K562 (cell line): ENCODE results near the gene CD160. TPM values are rescaled to one million over a fixed set of nuclear protein-coding genes. Genes with fewer than 3 reads are reported as not detected.

ENCODE experiments used
- ATAC-seq: fragments of 200-7000 bp; cut with Tn5 transposase; 3 replicates; pipeline ENCODE4 v1.9.1; 2020; ENCODE audit warnings: moderate library complexity
- BruUV-seq: library from RNA; stranded (reverse); fragments of 400-500 nt; replicated peaks from 2 replicates; lab custom pipeline; 2021; lab: Mats Ljungman, UMichigan
- CTCF ChIA-PET: fragments of 300-600 bp; formaldehyde crosslinking; extraction: SDS; loops from one replicate; lab custom pipeline; 2021; ENCODE audit warnings: low intra/inter-chr PET ratio; lab: Yijun Ruan, JAX
- POLR2A ChIA-PET: fragments of 300-600, 350-650 bp; sonication (Branson Sonifier 250); formaldehyde crosslinking; extraction: SDS; loops from one replicate; lab custom pipeline; 2021; ENCODE audit warnings: antibody characterized with exemption, inconsistent platforms; lab: Yijun Ruan, JAX
- DNase-seq, 4 experiments: peaks; one replicate each; pipeline versions ENCODE4 v3.0.0 to v3.0.0-alpha.2; 2011 to 2018; ENCODE audit warnings: low spot score in 3 of 4, mixed read lengths in 3 of 4; ENCODE audit errors: extremely low read depth in 1 of 4
- FAIRE-seq: peaks from 2 replicates; lab custom pipeline; 2011; peaks lifted over from hg19 to GRCh38; lab: Jason Lieb, UNC
- H2AFZ ChIP-seq: 2 replicates; pipeline ENCODE4 v1.6.0; 2011; ENCODE audit warnings: low read depth, low read length, control low read depth, inconsistent platforms
- H3K27ac ChIP-seq: fragments of 200-600 bp; 3 replicates; pipeline ENCODE4 v1.8.0; 2011; ENCODE audit warnings: low read depth, mild to moderate bottlenecking, control low read depth, inconsistent platforms, low read length, moderate library complexity, mixed read lengths; ENCODE audit errors: extremely low read depth
- H3K27me3 ChIP-seq, 2 experiments: fragments of 300-600 bp in 1 of 2; 2 replicates in 1 of 2; 3 replicates in 1 of 2; pipeline versions ENCODE4 v1.6.0 to v1.8.0; 2011; ENCODE audit warnings: inconsistent platforms in 2 of 2, low read length in 2 of 2, mild to moderate bottlenecking in 1 of 2, mixed read lengths in 1 of 2, moderate library complexity in 1 of 2; ENCODE audit not compliant: control insufficient read depth in 2 of 2, insufficient read depth in 2 of 2
- H3K36me3 ChIP-seq: fragments of 300-600 bp; 3 replicates; pipeline ENCODE4 v1.8.0; 2011; ENCODE audit warnings: mild to moderate bottlenecking, low read length, inconsistent platforms; ENCODE audit not compliant: control insufficient read depth, insufficient read depth
- H3K4me1 ChIP-seq, 2 experiments: fragments of 200-600 bp in 1 of 2; replicated peaks in 1 of 2; 2 replicates in 1 of 2; 3 replicates in 1 of 2; pipeline versions ENCODE4 v1.5.1 to v1.8.0; 2011; ENCODE audit warnings: inconsistent platforms in 2 of 2, low read length in 2 of 2, mild to moderate bottlenecking in 1 of 2, mixed read lengths in 1 of 2, moderate library complexity in 1 of 2; ENCODE audit not compliant: control insufficient read depth in 2 of 2, insufficient read depth in 2 of 2
- H3K4me2 ChIP-seq: 2 replicates; pipeline ENCODE4 v1.6.1; 2011; ENCODE audit warnings: low read length, control low read depth, inconsistent platforms, mixed read lengths; ENCODE audit not compliant: insufficient read depth
- H3K4me3 ChIP-seq: fragments of 200-600 bp; sonication (generic), shearing (Covaris generic); 2 replicates; pipeline ENCODE4 v1.5.1; 2016; ENCODE audit warnings: control low read depth, inconsistent platforms
- H3K79me2 ChIP-seq: fragments of 200-600 bp; 3 replicates; pipeline ENCODE4 v1.8.0; 2011; ENCODE audit warnings: low read length, inconsistent platforms; ENCODE audit not compliant: control insufficient read depth, insufficient read depth
- H3K9ac ChIP-seq, 2 experiments: 2 replicates each; pipeline versions ENCODE4 v1.6.0 to v1.6.1; 2011; ENCODE audit warnings: low read depth in 2 of 2, low read length in 2 of 2, control low read depth in 1 of 2, inconsistent platforms in 1 of 2, mild to moderate bottlenecking in 1 of 2, mixed read lengths in 1 of 2; ENCODE audit not compliant: insufficient read depth in 1 of 2
- H3K9me1 ChIP-seq: one replicate; pipeline ENCODE4 v1.6.0; 2011; ENCODE audit warnings: inconsistent platforms, mild to moderate bottlenecking, low read length, moderate library complexity; ENCODE audit not compliant: control insufficient read depth, insufficient read depth
- H3K9me3 ChIP-seq: replicated peaks from 2 replicates; pipeline ENCODE4 v1.5.1; 2011; ENCODE audit warnings: low read depth, low read length, inconsistent platforms; ENCODE audit not compliant: control insufficient read depth, insufficient read depth
- H4K20me1 ChIP-seq: replicated peaks from 2 replicates; pipeline ENCODE4 v1.6.1; 2011; ENCODE audit warnings: low read length, inconsistent platforms, mixed read lengths; ENCODE audit not compliant: control insufficient read depth, insufficient read depth
- ADNP ChIP-seq: fragments of 200-800 bp; sonication (Bioruptor generic); IDR thresholded peaks from 2 replicates; pipeline ENCODE4 v1.6.1; 2016; ENCODE audit warnings: missing genetic modification characterization, missing compliant biosample characterization
- BACH1 ChIP-seq: fragments of 200-800 bp; sonication (Bioruptor generic); IDR thresholded peaks from 2 replicates; pipeline ENCODE4 v1.6.1; 2016; ENCODE audit warnings: missing genetic modification characterization, missing compliant biosample characterization
- CSDE1 ChIP-seq, 2 experiments: fragments of 450-650 bp; IDR thresholded peaks; 2 replicates each; pipeline ENCODE4 v1.6.1; 2016; ENCODE audit warnings: mild to moderate bottlenecking in 1 of 2
- E2F4 ChIP-seq: sonication (generic); formaldehyde crosslinking; IDR thresholded peaks from 2 replicates; pipeline ENCODE4 v1.8.0; 2022; ENCODE audit warnings: mild to moderate bottlenecking, low read depth, missing genetic modification reagents
- HMG20A ChIP-seq: fragments of 450-650 bp; formaldehyde crosslinking; conservative IDR thresholded peaks from 2 replicates; pipeline ENCODE4 v1.4.0; 2020; ENCODE audit warnings: mild to moderate bottlenecking, mixed read lengths
- IFI16 ChIP-seq: fragments of 250-450 bp; sonication (Bioruptor Pico); IDR thresholded peaks from 2 replicates; pipeline ENCODE4 v2.1.2; 2022; ENCODE audit warnings: mild to moderate bottlenecking, inconsistent platforms
- MEF2A ChIP-seq: IDR thresholded peaks from 2 replicates; pipeline ENCODE4 v1.6.1; 2011; ENCODE audit warnings: low read depth, mild to moderate bottlenecking, low read length, moderate library complexity; ENCODE audit not compliant: control insufficient read depth
- NUFIP1 ChIP-seq: fragments of 450-650 bp; IDR thresholded peaks from 2 replicates; pipeline ENCODE4 v1.6.1; 2018; ENCODE audit not compliant: partially characterized antibody
- TAF1 ChIP-seq: IDR thresholded peaks from 2 replicates; pipeline ENCODE4 v1.6.1; 2011; ENCODE audit warnings: mild to moderate bottlenecking, low read length, moderate library complexity; ENCODE audit not compliant: insufficient read depth, control insufficient read depth, severe bottlenecking; ENCODE audit errors: extremely low read depth
- TAF9B ChIP-seq: fragments of 450-650 bp; IDR thresholded peaks from 2 replicates; pipeline ENCODE4 v1.6.1; 2018; ENCODE audit warnings: mild to moderate bottlenecking; ENCODE audit not compliant: partially characterized antibody
- TCF7L2 ChIP-seq: fragments of 150-350 bp; IDR thresholded peaks from 2 replicates; pipeline ENCODE4 v1.6.1; 2016; ENCODE audit warnings: low read depth, mild to moderate bottlenecking, low read length, moderate library complexity
- VEZF1 ChIP-seq: fragments of 200-800 bp; sonication (Bioruptor generic); IDR thresholded peaks from 2 replicates; pipeline ENCODE4 v1.6.1; 2017; ENCODE audit warnings: missing genetic modification characterization, missing compliant biosample characterization
- ZNF165 ChIP-seq: fragments of 250-450 bp; sonication (Bioruptor Pico); IDR thresholded peaks from 2 replicates; pipeline ENCODE4 v1.4.0; 2020; ENCODE audit warnings: borderline replicate concordance
- ZNF311 ChIP-seq: fragments of 250-450 bp; sonication (Bioruptor Pico); IDR thresholded peaks from 2 replicates; pipeline ENCODE4 v1.4.0; 2020; ENCODE audit warnings: mild to moderate bottlenecking, moderate library complexity
- ZNF316 ChIP-seq: fragments of 450-650 bp; IDR thresholded peaks from 2 replicates; pipeline ENCODE4 v1.6.1; 2016
- ZNF445 ChIP-seq: fragments of 250-450 bp; sonication (Bioruptor Pico); IDR thresholded peaks from 2 replicates; pipeline ENCODE4 v1.4.0; 2020; ENCODE audit warnings: low read depth, mild to moderate bottlenecking, moderate library complexity
- ZNF740 ChIP-seq, 3 experiments: fragments of 200-800 bp in 1 of 3; sonication (Bioruptor generic) in 1 of 3; sonication (generic) in 1 of 3; formaldehyde crosslinking in 1 of 3; IDR thresholded peaks; 2 replicates each; pipeline versions ENCODE4 v1.6.1 to v1.8.0; 2016 to 2022; ENCODE audit warnings: mild to moderate bottlenecking in 2 of 3, missing compliant biosample characterization in 2 of 3, missing genetic modification characterization in 2 of 3, missing genetic modification reagents in 1 of 3
- ZNF778 ChIP-seq: fragments of 450-650 bp; formaldehyde crosslinking; IDR thresholded peaks from 2 replicates; pipeline ENCODE4 v1.4.0; 2020; ENCODE audit warnings: mild to moderate bottlenecking, moderate library complexity
- WGBS: fragments of 100-300 bp; shearing (Covaris generic); methylation state at CpG from one replicate; pipeline ENCODE4 v1.1.6; 2016; ENCODE audit warnings: low coverage, mixed read lengths; ENCODE audit not compliant: insufficient coverage; ENCODE audit errors: missing lambda C conversion rate; 5-methylcytosine and 5-hydroxymethylcytosine counted together
- in situ Hi-C: fragments of 300-500 bp; cut with MboI; formaldehyde crosslinking; loops from 4 replicates; pipeline ENCODE4 v1.15.0; 2018; ENCODE audit warnings: inconsistent platforms, mixed read lengths
- intact Hi-C: fragments of 100-400 bp; cut with micrococcal nuclease; formaldehyde crosslinking; loops from 2 replicates; pipeline ENCODE4 v1.14.2; 2022
- polyA plus RNA-seq, 8 experiments: library from polyadenylated mRNA; depleted of rRNA in 4 of 8; stranded (reverse) in 5 of 8; unstranded in 3 of 8; fragments of >200 nt; fragmentation: Nextera tagmentation in 2 of 8; fragmentation: Illumina TruSeq in 1 of 8; extraction: Ambion mirVana in 2 of 8; extraction: Trizol in 1 of 8; gene quantifications; 2 replicates each; pipeline versions ENCODE4 v1.2.1 to v1.2.3, GENCODE V29; 2011 to 2014; ENCODE audit warnings: inconsistent platforms in 1 of 8, missing spikeins in 1 of 8
- total RNA-seq, 7 experiments: library from RNA; depleted of rRNA in 6 of 7; stranded (reverse); fragments of >200 nt in 6 of 7; fragmentation: Illumina TruSeq in 2 of 7; extraction: Trizol in 2 of 7; gene quantifications; 2 replicates each; pipeline versions ENCODE4 v1.2.1 to v1.2.3, GENCODE V29; 2011 to 2021; ENCODE audit warnings: low replicate concordance in 1 of 7

CD160 gene
- total and polyA plus RNA-seq, 9 of the 15 experiments (the other 6 are each of a cell fraction or from before 2014, with no cell fraction given), result 0.01 TPM; not detected in 8

GRCh38 chr1:145777357-145778145 is 58.3 kb downstream of the CD160 start:
- in situ Hi-C loops, result no loop called here
- TF ChIP-seq IFI16 (no peak), ZNF165 (CRISPR knock-in tag) (no peak), E2F4 (CRISPR knock-in tag) (no peak), ZNF740 (CRISPR knock-in tag; IDR thresholded peaks at IDR 0.05) (no peak), ZNF740 (tag; IDR thresholded peaks at IDR 0.05) (no peak), TAF9B (no peak), HMG20A (CRISPR knock-in tag) (no peak), TAF1 (no peak), ZNF445 (CRISPR knock-in tag) (no peak), ZNF778 (CRISPR knock-in tag) (no peak), ADNP (tag) (no peak), ZNF316 (peak; percentile 92), CSDE1 (IDR thresholded peaks at IDR 0.05) (no peak), MEF2A (peak; percentile 42; the same call in 1 of the 2 replicates), TCF7L2 (no peak), BACH1 (0 out of 2 replicates have a peak, but pooled peaks have one; percentile 31), NUFIP1 (no peak), ZNF311 (no peak), VEZF1 (CRISPR knock-in tag) (no peak)

More at GRCh38 chr1:145777357-145778145, 58.3 kb downstream of the CD160 start:
- Histone ChIP-seq H3K27me3 (no peaks in the 10 kb centered on the region), H3K79me2 (no peaks in the 10 kb centered on the region), H3K36me3 (peaks cover 12% of the 10 kb centered on the region; the same call in 2 of the 3 replicates), H3K9ac (no peak overlapping the region), H3K4me1 (peaks cover 0 to 6% of the 10 kb centered on the region in 2 experiments; a peak in 2 of 5 replicates), H3K4me3 (no peak overlapping the region), H4K20me1 (no peaks in the 10 kb centered on the region), H3K27ac (no peak overlapping the region; the same call in 2 of the 3 replicates), H3K4me2 (no peak overlapping the region), H3K9me1 (no peaks in the 10 kb centered on the region), H3K9me3 (no peaks in the 10 kb centered on the region), H2AFZ (no peak overlapping the region)
- no peak for FAIRE-seq
- ChIA-PET POLR2A (no interaction called here), CTCF (no interaction called here)
- no peak for DNase-seq
- no TSS peak for BruUV-seq
- intact Hi-C loops, result no loop called here
- WGBS, result 68% methylated on average over 1 of the region's 1 CpG
- peak; percentile 53; the same call in 2 of the 3 replicates for ATAC-seq
